Measurements from ENCODE around the gene ACAD11. TPM values are rescaled to one million over a fixed set of nuclear protein-coding genes. Genes with fewer than 3 reads are reported as not detected.

ACAD11 gene
- total and polyA plus RNA-seq, 9 of the 15 experiments (the other 6 are each of a cell fraction or from before 2014, with no cell fraction given): 1.3 to 8.4 (median 4.0) TPM

GRCh38 chr3:132681421-132681820 is 21.8 kb upstream of the ACAD11 start:
- H3K36me3 ChIP-seq (ENCODE audit: control insufficient read depth, insufficient read depth, low read length): peaks cover 35% of the 10 kb centered on the region; the same call in 1 of the 3 replicates
- ChIA-PET CTCF (ENCODE audit: low intra/inter-chr PET ratio) (no interaction called here), POLR2A (interaction anchor here (0.6 to 2.8 kb wide), 2 partner anchors 11 to 1910 kb away, joined by 3 to 7 read pairs; no protein-coding TSS in a partner anchor)
- TF ChIP-seq TRIM28 (IDR thresholded peaks at IDR 0.05) (no peak), NR1H2 (CRISPR knock-in tag; IDR thresholded peaks at IDR 0.05) (no peak), ZNF408 (CRISPR knock-in tag; IDR thresholded peaks at IDR 0.05; ENCODE audit: low read depth) (no peak), HIVEP1 (CRISPR knock-in tag; IDR thresholded peaks at IDR 0.05) (no peak), PTRF (tag; IDR thresholded peaks at IDR 0.05) (no peak), L3MBTL2 (IDR thresholded peaks at IDR 0.05) (no peak), MTF1 (CRISPR knock-in tag; IDR thresholded peaks at IDR 0.05; ENCODE audit: borderline replicate concordance) (no peak), ETV6 (IDR thresholded peaks at IDR 0.05; ENCODE audit: borderline replicate concordance in 1 of 2, low read depth in 2 of 2, low read length in 1 of 2) (no peak), ETV6 (CRISPR knock-in tag; IDR thresholded peaks at IDR 0.05; ENCODE audit: borderline replicate concordance) (no peak)
- in situ Hi-C loops (cut with MboI): no loop called here
- no peak for ATAC-seq
- no peak overlapping the region for H2AFZ ChIP-seq (ENCODE audit: low read depth, low read length)
- no peak for DNase-seq (ENCODE audit: extremely low read depth in 1 of 4, low spot score in 3 of 4)
- no TSS peak for BruUV-seq (replicated peaks)
- FAIRE-seq: no peak
- no peak overlapping the region for H3K4me2 ChIP-seq (ENCODE audit: insufficient read depth, low read length)
- WGBS (ENCODE audit: insufficient coverage, low coverage, missing lambda C conversion rate): 94% methylated on average over 3 of the region's 3 CpGs
- no peak overlapping the region for H3K9ac ChIP-seq (ENCODE audit: insufficient read depth in 1 of 2, low read depth in 2 of 2, low read length in 2 of 2)
- no peaks in the 10 kb centered on the region for H3K27me3 ChIP-seq (ENCODE audit: control insufficient read depth in 2 of 2, insufficient read depth in 2 of 2, low read length in 2 of 2)
- no peaks in the 10 kb centered on the region for H3K79me2 ChIP-seq (ENCODE audit: control insufficient read depth, insufficient read depth, low read length)
- no peaks in the 10 kb centered on the region for H3K9me1 ChIP-seq (ENCODE audit: control insufficient read depth, insufficient read depth, low read length)
- H3K4me1 ChIP-seq (replicated peaks in 1 of 2; ENCODE audit: control insufficient read depth in 2 of 2, insufficient read depth in 2 of 2, low read length in 2 of 2): no peaks in the 10 kb centered on the region
- H4K20me1 ChIP-seq (replicated peaks; ENCODE audit: control insufficient read depth, insufficient read depth, low read length): no peaks in the 10 kb centered on the region
- H3K4me3 ChIP-seq: no peak overlapping the region
- no peak overlapping the region for H3K27ac ChIP-seq (ENCODE audit: extremely low read depth, low read depth, low read length)
- intact Hi-C loops (cut with micrococcal nuclease): no loop called here
- H3K9me3 ChIP-seq (replicated peaks; ENCODE audit: control insufficient read depth, insufficient read depth, low read depth, low read length): no peaks in the 10 kb centered on the region
